ENCODE data around the gene NTSR1. TPM values are rescaled to one million over a fixed set of nuclear protein-coding genes. Genes with fewer than 3 reads are reported as not detected.

Gene NTSR1
- total RNA-seq, 2 donors from 2014 or later = 0.74 TPM; not detected in 1

GRCh38 chr20:62693524-62693922, 15.1 kb upstream of the NTSR1 start:
- no peak overlapping the region for H3K27ac ChIP-seq
- DNase-seq (ENCODE audit: low spot score) = no peak
- H3K9me3 ChIP-seq = no peaks in the 10 kb centered on the region
- peaks cover 2% of the 10 kb centered on the region for H3K27me3 ChIP-seq (replicated peaks; ENCODE audit: insufficient read depth)
- H3K4me1 ChIP-seq (replicated peaks) = no peaks in the 10 kb centered on the region
- intact Hi-C loops (cut with DNase I) = no loop called here
- H3K36me3 ChIP-seq = no peaks in the 10 kb centered on the region
- 68% methylated on average over 4 of the region's 10 CpGs for WGBS
- no peak overlapping the region for H3K4me3 ChIP-seq
- no peak for TF ChIP-seq POLR2AphosphoS5 (IDR thresholded peaks at IDR 0.05)
- TF ChIP-seq POLR2A (IDR thresholded peaks at IDR 0.05) = no peak
- TF ChIP-seq CTCF (IDR thresholded peaks at IDR 0.05) = no peak

GRCh38 chr20:62694106-62694505, 14.5 kb upstream of the NTSR1 start:
- DNase-seq (ENCODE audit: low spot score) = no peak
- Histone ChIP-seq H3K4me3 (no peak overlapping the region), H3K4me1 (replicated peaks) (no peaks in the 10 kb centered on the region), H3K27me3 (replicated peaks; ENCODE audit: insufficient read depth) (peaks cover 2% of the 10 kb centered on the region), H3K9me3 (no peaks in the 10 kb centered on the region), H3K27ac (no peak overlapping the region), H3K36me3 (no peaks in the 10 kb centered on the region)
- TF ChIP-seq CTCF (IDR thresholded peaks at IDR 0.05) = no peak
- TF ChIP-seq POLR2A (IDR thresholded peaks at IDR 0.05) = no peak
- no peak for TF ChIP-seq POLR2AphosphoS5 (IDR thresholded peaks at IDR 0.05)
- 74% methylated on average over 10 of the region's 10 CpGs for WGBS
- intact Hi-C loops (cut with DNase I) = no loop called here

- Histone ChIP-seq H3K9me3 (no peaks in the 10 kb centered on the region), H3K27ac (no peak overlapping the region), H3K4me3 (no peak overlapping the region), H3K27me3 (replicated peaks; ENCODE audit: insufficient read depth) (peaks cover 2% of the 10 kb centered on the region), H3K36me3 (no peaks in the 10 kb centered on the region), H3K4me1 (replicated peaks) (no peaks in the 10 kb centered on the region)
- intact Hi-C loops (cut with DNase I) = no loop called here
- no peak for DNase-seq (ENCODE audit: low spot score)
- TF ChIP-seq POLR2AphosphoS5 (IDR thresholded peaks at IDR 0.05) (no peak), POLR2A (IDR thresholded peaks at IDR 0.05) (no peak), CTCF (IDR thresholded peaks at IDR 0.05) (no peak)
- 67% methylated on average over 14 of the region's 15 CpGs for WGBS
Observed at GRCh38 chr20:62694868-62695267, 13.8 kb upstream of the NTSR1 start.

GRCh38 chr20:62695448-62696414, 12.9 kb upstream of the NTSR1 start:
- intact Hi-C loops (cut with DNase I) = no loop called here
- Histone ChIP-seq H3K4me1 (replicated peaks) (no peaks in the 10 kb centered on the region), H3K4me3 (no peak overlapping the region), H3K27me3 (replicated peaks; ENCODE audit: insufficient read depth) (peaks cover 2% of the 10 kb centered on the region), H3K9me3 (no peaks in the 10 kb centered on the region), H3K27ac (no peak overlapping the region), H3K36me3 (no peaks in the 10 kb centered on the region)
- TF ChIP-seq POLR2AphosphoS5 (IDR thresholded peaks at IDR 0.05) (no peak), POLR2A (IDR thresholded peaks at IDR 0.05) (no peak), CTCF (IDR thresholded peaks at IDR 0.05) (no peak)
- no peak for DNase-seq (ENCODE audit: low spot score)
- 87% methylated on average over 32 of the region's 32 CpGs for WGBS
